Measurements from ENCODE around the gene RNU6-1.

Gene RNU6-1

DNA sequence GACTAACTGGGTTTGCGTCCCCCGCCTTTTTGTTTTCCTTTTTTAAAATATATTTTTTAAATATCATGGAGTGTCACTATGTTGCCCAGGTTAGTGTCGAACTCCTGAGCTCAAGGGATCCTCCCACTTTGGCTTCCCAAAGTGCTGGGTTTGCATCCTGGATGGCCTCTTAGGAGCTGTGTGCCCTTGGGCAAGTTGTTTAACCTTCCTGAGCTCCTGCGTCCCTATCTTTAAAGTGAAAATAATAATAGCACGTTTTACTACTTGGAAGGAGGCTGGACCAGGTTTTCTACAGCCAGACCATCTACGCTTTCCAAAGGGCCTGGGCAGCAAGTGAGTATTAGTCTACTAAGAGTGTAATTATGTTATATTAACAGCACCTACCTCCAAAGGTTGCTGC, 44.2 kb upstream of the RNU6-1 start:
- TF ChIP-seq, protein P1, sequence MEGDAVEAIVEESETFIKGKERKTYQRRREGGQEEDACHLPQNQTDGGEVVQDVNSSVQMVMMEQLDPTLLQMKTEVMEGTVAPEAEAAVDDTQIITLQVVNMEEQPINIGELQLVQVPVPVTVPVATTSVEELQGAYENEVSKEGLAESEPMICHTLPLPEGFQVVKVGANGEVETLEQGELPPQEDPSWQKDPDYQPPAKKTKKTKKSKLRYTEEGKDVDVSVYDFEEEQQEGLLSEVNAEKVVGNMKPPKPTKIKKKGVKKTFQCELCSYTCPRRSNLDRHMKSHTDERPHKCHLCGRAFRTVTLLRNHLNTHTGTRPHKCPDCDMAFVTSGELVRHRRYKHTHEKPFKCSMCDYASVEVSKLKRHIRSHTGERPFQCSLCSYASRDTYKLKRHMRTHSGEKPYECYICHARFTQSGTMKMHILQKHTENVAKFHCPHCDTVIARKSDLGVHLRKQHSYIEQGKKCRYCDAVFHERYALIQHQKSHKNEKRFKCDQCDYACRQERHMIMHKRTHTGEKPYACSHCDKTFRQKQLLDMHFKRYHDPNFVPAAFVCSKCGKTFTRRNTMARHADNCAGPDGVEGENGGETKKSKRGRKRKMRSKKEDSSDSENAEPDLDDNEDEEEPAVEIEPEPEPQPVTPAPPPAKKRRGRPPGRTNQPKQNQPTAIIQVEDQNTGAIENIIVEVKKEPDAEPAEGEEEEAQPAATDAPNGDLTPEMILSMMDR (IDR thresholded peaks at IDR 0.05; ENCODE audit: insufficient read depth, low read length, poor library complexity, severe bottlenecking): no peak
- Histone ChIP-seq H3K36me3 (ENCODE audit: control insufficient read depth, insufficient read depth, low read length) (no peaks in the 10 kb centered on the region), H3K27me3 (replicated peaks; ENCODE audit: control insufficient read depth, insufficient read depth, low read length) (no peaks in the 10 kb centered on the region), H3K4me3 (replicated peaks; ENCODE audit: low read depth, low read length) (no peak overlapping the region; the same call in 1 of the 2 replicates)
- DNase-seq (ENCODE audit: extremely low read depth, insufficient read length): no peak

DNA sequence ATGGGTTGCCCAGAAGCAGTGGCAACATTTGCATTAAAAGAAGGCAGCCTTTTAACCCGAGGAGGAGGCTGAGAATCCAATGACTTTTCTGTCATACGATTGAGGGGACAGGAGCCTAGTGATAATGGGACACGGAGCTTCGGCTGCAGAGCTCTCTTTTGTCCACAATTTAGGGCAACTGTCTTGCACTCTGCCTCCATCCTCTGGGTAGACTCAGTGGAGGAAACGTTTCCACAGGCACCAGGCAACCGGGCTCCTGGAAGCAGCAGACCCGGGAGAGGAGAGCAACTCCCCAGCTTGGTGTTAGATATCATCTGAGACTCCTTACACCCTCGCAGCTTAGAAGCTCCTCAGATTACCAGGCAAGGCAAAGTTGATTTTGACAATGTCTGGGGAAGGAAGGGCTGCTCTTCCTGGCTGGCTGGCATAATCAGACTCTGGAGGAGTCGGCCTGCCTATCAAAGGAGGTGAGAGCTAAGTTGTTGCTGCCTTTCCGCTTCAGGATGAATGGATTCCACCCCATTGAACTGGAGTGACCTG, 43.5 kb upstream of the RNU6-1 start:
- Histone ChIP-seq H3K27me3 (replicated peaks; ENCODE audit: control insufficient read depth, insufficient read depth, low read length) (no peaks in the 10 kb centered on the region), H3K36me3 (ENCODE audit: control insufficient read depth, insufficient read depth, low read length) (no peaks in the 10 kb centered on the region), H3K4me3 (replicated peaks; ENCODE audit: low read depth, low read length) (no peak overlapping the region)
- TF ChIP-seq, protein P1 (IDR thresholded peaks at IDR 0.05; ENCODE audit: insufficient read depth, low read length, poor library complexity, severe bottlenecking): no peak
- no peak for DNase-seq (ENCODE audit: extremely low read depth, insufficient read length)

DNA sequence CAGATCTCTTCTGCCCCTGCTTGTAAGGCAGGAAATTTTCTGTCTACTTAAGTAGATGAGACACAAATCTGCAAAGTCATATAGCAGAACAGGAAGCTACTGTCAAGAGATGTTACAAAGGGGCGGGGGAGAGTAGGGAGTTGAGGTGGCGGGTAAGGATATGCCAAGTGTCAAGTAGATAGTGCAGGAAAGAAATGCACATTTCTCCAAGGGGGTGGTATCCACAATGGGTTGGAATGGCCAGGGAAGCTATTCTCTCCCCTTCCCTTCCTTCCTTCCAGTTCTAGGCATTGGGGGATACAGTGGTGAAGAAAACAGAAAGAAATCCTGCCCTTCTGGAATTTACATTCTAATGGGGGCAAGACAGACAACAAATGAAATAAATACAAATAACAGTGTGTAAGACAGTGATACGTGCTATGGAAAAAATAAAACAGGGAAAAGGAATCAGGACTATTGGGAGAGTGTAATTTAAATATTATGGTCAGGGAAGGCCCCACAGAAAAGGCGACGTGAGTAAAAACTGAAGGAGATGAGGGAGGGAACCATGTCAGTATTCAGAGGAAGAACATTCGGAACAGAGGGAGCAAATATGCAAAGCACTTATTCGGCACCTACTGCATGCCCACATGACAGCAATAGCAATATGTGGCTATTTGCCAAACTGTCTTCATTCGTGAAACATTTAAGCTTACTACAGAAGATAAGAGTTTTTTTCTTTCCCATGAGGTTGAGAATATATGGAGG, 42.8 kb upstream of the RNU6-1 start:
- H3K4me3 ChIP-seq (replicated peaks; ENCODE audit: low read depth, low read length): no peak overlapping the region
- H3K27me3 ChIP-seq (replicated peaks; ENCODE audit: control insufficient read depth, insufficient read depth, low read length): no peaks in the 10 kb centered on the region
- DNase-seq (ENCODE audit: extremely low read depth, insufficient read length): peak; percentile 25
- TF ChIP-seq, protein P1 (IDR thresholded peaks at IDR 0.05; ENCODE audit: insufficient read depth, low read length, poor library complexity, severe bottlenecking): no peak
- no peaks in the 10 kb centered on the region for H3K36me3 ChIP-seq (ENCODE audit: control insufficient read depth, insufficient read depth, low read length)

DNA sequence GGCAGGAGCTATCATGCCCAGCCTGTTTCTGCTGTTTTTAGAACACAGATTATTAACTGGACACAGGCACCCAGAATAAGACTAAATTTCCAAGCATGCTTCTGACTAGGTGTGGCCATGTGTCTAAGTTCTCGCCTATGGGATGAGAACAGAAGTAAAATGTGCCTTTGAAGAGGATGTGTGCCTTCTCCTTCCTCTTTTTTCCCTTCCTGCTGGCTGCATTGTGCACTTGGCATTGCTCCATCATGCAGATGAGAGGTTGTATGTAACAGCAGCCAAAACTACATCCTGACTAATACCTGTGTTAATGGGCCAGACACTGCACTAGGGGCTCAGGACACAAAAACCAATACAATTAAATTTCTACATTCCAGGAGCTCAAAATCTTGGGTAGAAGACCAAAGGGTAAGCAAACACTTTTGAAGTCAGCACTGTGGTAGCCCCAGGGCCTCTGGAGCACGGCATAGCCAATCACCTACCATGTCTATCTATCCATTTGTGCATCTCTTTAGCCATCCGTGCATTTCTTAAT, 40.9 kb upstream of the RNU6-1 start:
- DNase-seq (ENCODE audit: extremely low read depth, insufficient read length): no peak
- H3K36me3 ChIP-seq (ENCODE audit: control insufficient read depth, insufficient read depth, low read length): no peaks in the 10 kb centered on the region
- H3K27me3 ChIP-seq (replicated peaks; ENCODE audit: control insufficient read depth, insufficient read depth, low read length): no peaks in the 10 kb centered on the region
- H3K4me3 ChIP-seq (replicated peaks; ENCODE audit: low read depth, low read length): no peak overlapping the region
- TF ChIP-seq, protein P1 (IDR thresholded peaks at IDR 0.05; ENCODE audit: insufficient read depth, low read length, poor library complexity, severe bottlenecking): no peak

DNA sequence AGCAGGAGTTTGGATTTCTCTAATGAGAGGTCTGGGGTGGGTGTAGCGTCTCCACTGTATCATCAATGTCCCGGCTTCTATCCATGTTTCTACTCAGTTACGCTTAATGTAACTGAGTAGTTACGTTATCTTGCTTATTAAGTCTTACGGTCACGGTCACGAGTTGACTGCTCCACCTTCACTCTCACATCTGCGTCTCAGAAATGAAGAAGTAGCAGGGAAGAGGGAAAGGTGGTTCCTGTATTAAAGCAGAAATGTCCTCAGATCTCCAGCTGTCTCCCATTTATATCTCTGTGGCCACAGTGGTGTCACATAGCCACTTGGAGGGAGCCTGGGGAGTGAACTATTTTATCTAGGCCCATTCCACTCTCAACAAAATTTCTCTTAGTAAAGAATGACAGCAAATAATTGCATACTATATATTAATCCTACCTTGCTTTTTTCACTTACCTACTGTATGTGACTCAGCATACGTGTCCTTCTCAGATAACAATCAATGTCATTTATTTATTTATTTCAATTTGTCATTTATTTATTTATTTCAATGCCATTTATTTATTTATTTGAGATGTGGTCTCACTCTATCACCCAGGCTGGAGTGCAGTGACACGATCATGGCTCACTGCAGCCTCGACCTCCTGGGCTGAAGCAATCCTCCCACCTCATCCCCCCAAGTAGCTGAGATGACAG, 39.7 kb upstream of the RNU6-1 start:
- DNase-seq (ENCODE audit: extremely low read depth, insufficient read length): no peak
- TF ChIP-seq, protein P1 (IDR thresholded peaks at IDR 0.05; ENCODE audit: insufficient read depth, low read length, poor library complexity, severe bottlenecking): no peak
- Histone ChIP-seq H3K36me3 (ENCODE audit: control insufficient read depth, insufficient read depth, low read length) (no peaks in the 10 kb centered on the region), H3K27me3 (replicated peaks; ENCODE audit: control insufficient read depth, insufficient read depth, low read length) (no peaks in the 10 kb centered on the region), H3K4me3 (replicated peaks; ENCODE audit: low read depth, low read length) (no peak overlapping the region)

All from GM06990 (cell line).